ENCODE results near the gene PACSIN2.
"Not testable (repeated sequence)": the region's sequence is repeated elsewhere in the genome, so short reads cannot be mapped to it uniquely, and the experiment has no call there.

Gene PACSIN2

GRCh38 chr22:43004362-43005035, 10.4 kb downstream of the PACSIN2 start:
- Histone ChIP-seq H3K36me3 (ENCODE audit: control insufficient read depth, insufficient read depth, low read length) (no peaks in the 10 kb centered on the region), H3K4me3 (ENCODE audit: insufficient read depth, low read depth, low read length) (no peak overlapping the region), H3K9me3 (ENCODE audit: control insufficient read depth, low read length) (no peaks in the 10 kb centered on the region), H3K27me3 (ENCODE audit: control insufficient read depth, insufficient read depth, low read length, poor library complexity, severe bottlenecking) (no peaks in the 10 kb centered on the region), H3K4me1 (ENCODE audit: control insufficient read depth, insufficient read depth, low read length) (no peaks in the 10 kb centered on the region), H3K27ac (ENCODE audit: insufficient read depth, low read depth, low read length, poor library complexity, severe bottlenecking) (no peak overlapping the region)
- 78 to 79% methylated on average over 13 of the region's 13 CpGs for WGBS, 2 experiments

DNA sequence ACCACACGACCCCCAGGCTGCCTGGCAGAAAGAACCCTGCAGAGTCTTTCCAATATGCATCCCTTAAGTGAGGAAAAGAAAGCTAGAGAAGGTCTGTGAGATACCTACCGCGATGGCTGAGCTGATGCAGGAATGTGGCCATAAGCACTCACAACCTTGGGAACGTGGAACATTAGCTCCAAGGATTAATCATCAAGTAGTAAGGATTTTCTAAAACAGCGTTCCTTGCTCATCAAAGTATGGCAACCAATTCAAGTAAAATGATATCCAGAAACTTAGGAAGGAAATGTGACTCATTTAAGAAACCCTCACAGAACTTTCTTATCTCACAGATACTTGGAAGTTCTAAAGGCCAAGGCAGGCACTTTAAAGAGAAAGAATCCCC, 12.8 kb downstream of the PACSIN2 start:
- Histone ChIP-seq H3K9me3 (ENCODE audit: control insufficient read depth, low read length) (no peaks in the 10 kb centered on the region), H3K4me1 (ENCODE audit: control insufficient read depth, insufficient read depth, low read length) (no peaks in the 10 kb centered on the region), H3K27me3 (ENCODE audit: control insufficient read depth, insufficient read depth, low read length, poor library complexity, severe bottlenecking) (no peaks in the 10 kb centered on the region), H3K36me3 (ENCODE audit: control insufficient read depth, insufficient read depth, low read length) (no peaks in the 10 kb centered on the region), H3K4me3 (ENCODE audit: insufficient read depth, low read depth, low read length) (no peak overlapping the region), H3K27ac (ENCODE audit: insufficient read depth, low read depth, low read length, poor library complexity, severe bottlenecking) (no peak overlapping the region)
- WGBS, 2 experiments, result 26 to 36% methylated on average over 5 of the region's 5 CpGs

GRCh38 chr22:43001271-43002201, 13.4 kb downstream of the PACSIN2 start:
- no peaks in the 10 kb centered on the region for H3K9me3 ChIP-seq (ENCODE audit: control insufficient read depth, low read length)
- H3K4me1 ChIP-seq (ENCODE audit: control insufficient read depth, insufficient read depth, low read length), result no peaks in the 10 kb centered on the region
- H3K27me3 ChIP-seq (ENCODE audit: control insufficient read depth, insufficient read depth, low read length, poor library complexity, severe bottlenecking), result no peaks in the 10 kb centered on the region
- no peak overlapping the region for H3K4me3 ChIP-seq (ENCODE audit: insufficient read depth, low read depth, low read length)
- 82 to 83% methylated on average over 3 of the region's 3 CpGs for WGBS, 2 experiments
- H3K27ac ChIP-seq (ENCODE audit: insufficient read depth, low read depth, low read length, poor library complexity, severe bottlenecking), result no peak overlapping the region
- H3K36me3 ChIP-seq (ENCODE audit: control insufficient read depth, insufficient read depth, low read length), result no peaks in the 10 kb centered on the region

DNA sequence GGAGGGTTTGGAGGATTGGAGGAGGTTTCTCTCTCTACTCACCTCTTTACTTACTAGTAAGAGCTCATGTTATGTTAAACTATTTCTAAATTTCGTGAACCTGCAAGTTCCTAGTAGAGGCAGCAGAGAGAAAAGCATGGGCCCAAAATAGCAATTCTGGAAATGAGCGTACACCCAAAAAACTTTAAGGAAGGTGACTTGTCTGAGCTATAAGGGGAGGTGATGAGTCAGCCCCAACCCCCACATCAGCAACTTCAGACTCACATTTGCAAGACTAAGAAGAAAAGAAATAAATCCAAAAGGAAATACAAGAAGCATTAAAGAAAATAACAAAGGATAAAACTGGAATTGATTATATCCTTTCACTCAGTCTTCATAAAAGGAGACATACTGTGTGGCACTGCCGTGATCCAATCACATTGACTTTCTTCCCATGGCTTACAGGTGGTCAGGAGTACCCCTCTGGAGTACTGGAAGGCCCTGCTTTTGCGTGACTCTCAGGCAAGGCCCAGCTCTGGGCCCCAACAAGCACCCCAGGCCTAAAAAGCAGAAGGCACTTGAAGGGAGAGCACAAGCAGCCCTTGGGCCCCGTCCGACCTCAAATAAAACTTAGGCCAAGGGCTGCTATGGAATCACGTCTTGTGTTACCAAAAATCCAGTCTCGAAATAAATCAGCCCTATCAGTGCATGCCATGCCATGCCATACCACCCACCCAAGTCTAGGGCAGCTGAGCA, 14.3 kb downstream of the PACSIN2 start:
- Histone ChIP-seq H3K4me1 (ENCODE audit: control insufficient read depth, insufficient read depth, low read length) (no peaks in the 10 kb centered on the region), H3K27ac (ENCODE audit: insufficient read depth, low read depth, low read length, poor library complexity, severe bottlenecking) (no peak overlapping the region), H3K36me3 (ENCODE audit: control insufficient read depth, insufficient read depth, low read length) (no peaks in the 10 kb centered on the region), H3K27me3 (ENCODE audit: control insufficient read depth, insufficient read depth, low read length, poor library complexity, severe bottlenecking) (no peaks in the 10 kb centered on the region), H3K9me3 (ENCODE audit: control insufficient read depth, low read length) (no peaks in the 10 kb centered on the region), H3K4me3 (ENCODE audit: insufficient read depth, low read depth, low read length) (no peak overlapping the region)
- 83 to 90% methylated on average over 8 of the region's 8 CpGs for WGBS, 2 experiments

- H3K27me3 ChIP-seq (ENCODE audit: control insufficient read depth, insufficient read depth, low read length, poor library complexity, severe bottlenecking), result no peaks in the 10 kb centered on the region
- H3K4me1 ChIP-seq (ENCODE audit: control insufficient read depth, insufficient read depth, low read length), result peaks cover 4% of the 10 kb centered on the region
These were observed 17.3 kb downstream of the PACSIN2 start for GRCh38 chr22:42997582-42998090.

GRCh38 chr22:42996646-42997365, 18.1 kb downstream of the PACSIN2 start:
- Histone ChIP-seq H3K27ac (ENCODE audit: insufficient read depth, low read depth, low read length, poor library complexity, severe bottlenecking) (no peak overlapping the region), H3K4me3 (ENCODE audit: insufficient read depth, low read depth, low read length) (no peak overlapping the region), H3K27me3 (ENCODE audit: control insufficient read depth, insufficient read depth, low read length, poor library complexity, severe bottlenecking) (no peaks in the 10 kb centered on the region), H3K36me3 (ENCODE audit: control insufficient read depth, insufficient read depth, low read length) (no peaks in the 10 kb centered on the region), H3K4me1 (ENCODE audit: control insufficient read depth, insufficient read depth, low read length) (peaks cover 4% of the 10 kb centered on the region), H3K9me3 (ENCODE audit: control insufficient read depth, low read length) (no peaks in the 10 kb centered on the region)
- WGBS, 2 experiments, result 93 to 94% methylated on average over 9 to 10 of the region's 10 CpGs

More at GRCh38 chr22:42997582-42998090, 17.3 kb downstream of the PACSIN2 start:
- H3K27ac ChIP-seq (ENCODE audit: insufficient read depth, low read depth, low read length, poor library complexity, severe bottlenecking), result no peak overlapping the region
- no peaks in the 10 kb centered on the region for H3K9me3 ChIP-seq (ENCODE audit: control insufficient read depth, low read length)
- no peak overlapping the region for H3K4me3 ChIP-seq (ENCODE audit: insufficient read depth, low read depth, low read length)
- 82 to 85% methylated on average over 6 of the region's 6 CpGs for WGBS, 2 experiments
- H3K36me3 ChIP-seq (ENCODE audit: control insufficient read depth, insufficient read depth, low read length), result no peaks in the 10 kb centered on the region

- not testable (repeated sequence) for H3K9me3 ChIP-seq (ENCODE audit: control insufficient read depth, low read length); H3K27me3 ChIP-seq (ENCODE audit: control insufficient read depth, insufficient read depth, low read length, poor library complexity, severe bottlenecking); H3K4me3 ChIP-seq (ENCODE audit: insufficient read depth, low read depth, low read length); H3K36me3 ChIP-seq (ENCODE audit: control insufficient read depth, insufficient read depth, low read length); H3K4me1 ChIP-seq (ENCODE audit: control insufficient read depth, insufficient read depth, low read length); H3K27ac ChIP-seq (ENCODE audit: insufficient read depth, low read depth, low read length, poor library complexity, severe bottlenecking)
- WGBS, 2 experiments, result 84 to 90% methylated on average over 7 of the region's 7 CpGs
These were observed 19.3 kb downstream of the PACSIN2 start for GRCh38 chr22:42995654-42996053.

GRCh38 chr22:42994917-42995562, 19.9 kb downstream of the PACSIN2 start:
- peaks cover 8% of the 10 kb centered on the region for H3K4me1 ChIP-seq (ENCODE audit: control insufficient read depth, insufficient read depth, low read length)
- no peaks in the 10 kb centered on the region for H3K36me3 ChIP-seq (ENCODE audit: control insufficient read depth, insufficient read depth, low read length)
- H3K4me3 ChIP-seq (ENCODE audit: insufficient read depth, low read depth, low read length), result no peak overlapping the region
- no peaks in the 10 kb centered on the region for H3K27me3 ChIP-seq (ENCODE audit: control insufficient read depth, insufficient read depth, low read length, poor library complexity, severe bottlenecking)
- H3K9me3 ChIP-seq (ENCODE audit: control insufficient read depth, low read length), result no peaks in the 10 kb centered on the region
- 86 to 89% methylated on average over 9 of the region's 9 CpGs for WGBS, 2 experiments
- no peak overlapping the region for H3K27ac ChIP-seq (ENCODE audit: insufficient read depth, low read depth, low read length, poor library complexity, severe bottlenecking)

- 94 to 95% methylated on average over 12 of the region's 12 CpGs for WGBS, 2 experiments
- Histone ChIP-seq H3K9me3 (ENCODE audit: control insufficient read depth, low read length) (no peaks in the 10 kb centered on the region), H3K36me3 (ENCODE audit: control insufficient read depth, insufficient read depth, low read length) (no peaks in the 10 kb centered on the region), H3K4me3 (ENCODE audit: insufficient read depth, low read depth, low read length) (no peak overlapping the region), H3K27me3 (ENCODE audit: control insufficient read depth, insufficient read depth, low read length, poor library complexity, severe bottlenecking) (no peaks in the 10 kb centered on the region), H3K27ac (ENCODE audit: insufficient read depth, low read depth, low read length, poor library complexity, severe bottlenecking) (no peak overlapping the region), H3K4me1 (ENCODE audit: control insufficient read depth, insufficient read depth, low read length) (peaks cover 8% of the 10 kb centered on the region)
These were observed 20.6 kb downstream of the PACSIN2 start for GRCh38 chr22:42994276-42994916.

All from ectodermal cell (in vitro differentiated cells).